ENCODE results near the gene PPP1R12B.
"Not testable (repeated sequence)": the region's sequence is repeated elsewhere in the genome, so short reads cannot be mapped to it uniquely, and the experiment has no call there.

PPP1R12B gene

GRCh38 chr1:202349206-202349928 is 868 bp downstream of the PPP1R12B start:
- peak; percentile 48 for DNase-seq (ENCODE audit: low spot score)

- no peak for DNase-seq (ENCODE audit: low spot score)
These were observed 3.2 kb downstream of the PPP1R12B start for GRCh38 chr1:202351725-202352124.

- DNase-seq (ENCODE audit: low spot score), result not testable (repeated sequence)
These were observed 4.2 kb downstream of the PPP1R12B start for GRCh38 chr1:202352583-202353197.

GRCh38 chr1:202355944-202356553 is 7.5 kb downstream of the PPP1R12B start:
- no peak for DNase-seq (ENCODE audit: low spot score)

GRCh38 chr1:202357506-202357905 is 9.0 kb downstream of the PPP1R12B start:
- no peak for DNase-seq (ENCODE audit: low spot score)

GRCh38 chr1:202361224-202361623 is 12.7 kb downstream of the PPP1R12B start:
- DNase-seq (ENCODE audit: low spot score), result no peak

GRCh38 chr1:202361701-202362100 is 13.2 kb downstream of the PPP1R12B start:
- no peak for DNase-seq (ENCODE audit: low spot score)

GRCh38 chr1:202362212-202362611 is 13.7 kb downstream of the PPP1R12B start:
- no peak for DNase-seq (ENCODE audit: low spot score)

- peak; percentile 47 for DNase-seq (ENCODE audit: low spot score)
These were observed 16.8 kb downstream of the PPP1R12B start for GRCh38 chr1:202365092-202365815.

GRCh38 chr1:202367271-202367670 is 18.8 kb downstream of the PPP1R12B start:
- DNase-seq (ENCODE audit: low spot score), result peak; percentile 73

GRCh38 chr1:202370906-202371305 is 22.4 kb downstream of the PPP1R12B start:
- DNase-seq (ENCODE audit: low spot score), result not testable (repeated sequence)

GRCh38 chr1:202374099-202374498 is 25.6 kb downstream of the PPP1R12B start:
- no peak for DNase-seq (ENCODE audit: low spot score)

- not testable (repeated sequence) for DNase-seq (ENCODE audit: low spot score)
These were observed 26.7 kb downstream of the PPP1R12B start for GRCh38 chr1:202375175-202375574.

GRCh38 chr1:202376247-202376646 is 27.7 kb downstream of the PPP1R12B start:
- DNase-seq (ENCODE audit: low spot score), result no peak

- not testable (repeated sequence) for DNase-seq (ENCODE audit: low spot score)
These were observed 31.5 kb downstream of the PPP1R12B start for GRCh38 chr1:202379884-202380529.

GRCh38 chr1:202380535-202380934 is 32.0 kb downstream of the PPP1R12B start:
- DNase-seq (ENCODE audit: low spot score), result not testable (repeated sequence)

- DNase-seq (ENCODE audit: low spot score), result not testable (repeated sequence)
These were observed 33.4 kb downstream of the PPP1R12B start for GRCh38 chr1:202381867-202382266.

GRCh38 chr1:202395831-202396230 is 47.3 kb downstream of the PPP1R12B start:
- peak; percentile 63 for DNase-seq (ENCODE audit: low spot score)

- DNase-seq (ENCODE audit: low spot score), result no peak
These were observed 48.8 kb downstream of the PPP1R12B start for GRCh38 chr1:202397256-202397655.

- not testable (repeated sequence) for DNase-seq (ENCODE audit: low spot score)
These were observed 49.9 kb downstream of the PPP1R12B start for GRCh38 chr1:202398439-202398838.

GRCh38 chr1:202401771-202402170 is 53.3 kb downstream of the PPP1R12B start:
- DNase-seq (ENCODE audit: low spot score), result not testable (repeated sequence)

GRCh38 chr1:202403381-202403780 is 54.9 kb downstream of the PPP1R12B start:
- not testable (repeated sequence) for DNase-seq (ENCODE audit: low spot score)
